Natural killer cell (primary cell): ENCODE measurements around the gene SERPINF2. TPM values are rescaled to one million over a fixed set of nuclear protein-coding genes. Genes with fewer than 3 reads are reported as not detected.

Experiments used
- ATAC-seq, 3 donors: fragments of 150-1000 bp in 2 of 3; fragments of 200-7000 bp in 1 of 3; cut with Tn5 transposase; 1 replicate in 1 of 3; 2 replicates in 2 of 3; pipeline ENCODE4 v1.10.0; 2021; ENCODE audit warnings: mild to moderate bottlenecking in 2 of 3, moderate library complexity in 2 of 3
- DNase-seq, 2 donors: peaks; one replicate each; pipeline versions ENCODE4 v3.0.0 to v3.0.0-alpha.2; 2013 to 2021; ENCODE audit warnings: mixed read lengths in 1 of 2
- H3K27ac ChIP-seq: one replicate; pipeline ENCODE4 v1.5.1; 2013; ENCODE audit warnings: mild to moderate bottlenecking, low read length
- H3K27me3 ChIP-seq: one replicate; pipeline ENCODE4 v1.6.1; 2013; ENCODE audit warnings: low read length; ENCODE audit not compliant: control insufficient read depth, insufficient read depth
- H3K36me3 ChIP-seq: one replicate; pipeline ENCODE4 v1.6.1; 2013; ENCODE audit warnings: low read length; ENCODE audit not compliant: control insufficient read depth, insufficient read depth
- H3K4me1 ChIP-seq: one replicate; pipeline ENCODE4 v1.6.1; 2013; ENCODE audit warnings: low read length; ENCODE audit not compliant: control insufficient read depth, insufficient read depth
- H3K4me3 ChIP-seq: one replicate; pipeline ENCODE4 v1.5.1; 2013; ENCODE audit warnings: low read length
- H3K9me3 ChIP-seq: one replicate; pipeline ENCODE4 v1.6.1; 2013; ENCODE audit warnings: low read length; ENCODE audit not compliant: control insufficient read depth, insufficient read depth
- H3K27ac Mint-ChIP-seq, 2 donors: one replicate each; pipeline ENCODE4 v1.8.0; 2022; ENCODE audit warnings: mild to moderate bottlenecking in 2 of 2, mixed read lengths in 2 of 2, moderate library complexity in 1 of 2
- H3K27me3 Mint-ChIP-seq, 2 donors: one replicate each; pipeline ENCODE4 v1.8.0; 2022; ENCODE audit warnings: low read depth in 2 of 2, mixed read lengths in 2 of 2
- H3K36me3 Mint-ChIP-seq: one replicate; pipeline ENCODE4 v1.8.0; 2022; ENCODE audit warnings: mixed read lengths
- H3K4me1 Mint-ChIP-seq, 2 donors: one replicate each; pipeline ENCODE4 v1.8.0; 2022; ENCODE audit warnings: mixed read lengths in 2 of 2
- H3K4me3 Mint-ChIP-seq: one replicate; pipeline ENCODE4 v1.8.0; 2022; ENCODE audit warnings: mild to moderate bottlenecking, moderate library complexity, mixed read lengths
- H3K9me3 Mint-ChIP-seq, 2 donors: one replicate each; pipeline ENCODE4 v1.8.0; 2022; ENCODE audit warnings: mixed read lengths in 2 of 2
- WGBS: methylation state at CpG from one replicate; pipeline ENCODE4 v1.1.7; 2013; ENCODE audit warnings: missing lambda C conversion rate; ENCODE audit not compliant: insufficient coverage; 5-methylcytosine and 5-hydroxymethylcytosine counted together
- intact Hi-C: fragments of 100-400 bp; cut with micrococcal nuclease; formaldehyde crosslinking; loops from one replicate; pipeline ENCODE4 v1.14.2; 2022
- total RNA-seq, 4 donors: library from RNA; stranded (reverse); fragments of 120-200 nt in 1 of 4; gene quantifications; one replicate each; pipeline versions ENCODE4 v1.2.3 to v1.2.4, GENCODE V29; 2013 to 2022
- TF ChIP-seq, protein P1 (sequence below): fragments of 200-600 bp; IDR thresholded peaks from one replicate; pipeline ENCODE4 v1.8.0; 2022; ENCODE audit warnings: antibody characterized with exemption

Gene SERPINF2
- total RNA-seq, 3 donors from 2014 or later (not counting 1 experiment from before 2014, with no cell fraction given): 0.47 to 0.84 (median 0.48) TPM

DNA sequence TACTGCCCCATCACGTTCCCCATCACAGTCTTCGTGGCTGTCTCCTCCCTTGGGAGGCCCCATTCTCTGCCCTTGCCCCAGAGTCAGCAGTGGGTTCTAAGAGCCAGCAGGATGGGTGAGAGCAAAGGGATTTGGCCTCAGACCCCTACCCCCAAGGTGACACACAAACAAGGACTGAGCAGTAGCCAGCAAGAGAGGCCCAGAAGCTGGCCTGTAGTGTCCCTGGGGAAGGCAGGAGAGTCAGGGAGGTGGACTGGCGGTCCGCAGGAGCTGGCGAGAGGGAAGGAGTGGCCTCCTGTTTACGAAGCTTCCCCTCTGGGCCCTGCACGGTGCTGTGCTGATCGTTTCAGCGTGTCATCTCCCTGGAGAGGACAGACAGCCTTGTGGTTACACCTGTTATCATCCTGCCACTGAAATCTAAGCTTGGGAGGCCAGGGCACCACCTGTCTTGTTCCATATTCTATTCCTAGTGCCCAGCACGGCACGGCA is 9.8 kb upstream of the SERPINF2 start:
- Mint-ChIP-seq H3K4me1 (peaks cover 8 to 26% of the 10 kb centered on the region in 2 donors), H3K27ac (no peak overlapping the region), H3K4me3 (no peak overlapping the region), H3K9me3 (no peaks in the 10 kb centered on the region), H3K27me3 (no peaks in the 10 kb centered on the region), H3K36me3 (no peaks in the 10 kb centered on the region)
- DNase-seq (no peak), ATAC-seq (no peak)
- Histone ChIP-seq H3K27ac (peak overlapping the region; percentile 9), H3K27me3 (no peaks in the 10 kb centered on the region), H3K9me3 (no peaks in the 10 kb centered on the region), H3K36me3 (peaks cover 40% of the 10 kb centered on the region), H3K4me1 (peaks cover 6% of the 10 kb centered on the region), H3K4me3 (no peak overlapping the region)
- 70% methylated on average over 11 of the region's 11 CpGs for WGBS
- TF ChIP-seq, protein P1, sequence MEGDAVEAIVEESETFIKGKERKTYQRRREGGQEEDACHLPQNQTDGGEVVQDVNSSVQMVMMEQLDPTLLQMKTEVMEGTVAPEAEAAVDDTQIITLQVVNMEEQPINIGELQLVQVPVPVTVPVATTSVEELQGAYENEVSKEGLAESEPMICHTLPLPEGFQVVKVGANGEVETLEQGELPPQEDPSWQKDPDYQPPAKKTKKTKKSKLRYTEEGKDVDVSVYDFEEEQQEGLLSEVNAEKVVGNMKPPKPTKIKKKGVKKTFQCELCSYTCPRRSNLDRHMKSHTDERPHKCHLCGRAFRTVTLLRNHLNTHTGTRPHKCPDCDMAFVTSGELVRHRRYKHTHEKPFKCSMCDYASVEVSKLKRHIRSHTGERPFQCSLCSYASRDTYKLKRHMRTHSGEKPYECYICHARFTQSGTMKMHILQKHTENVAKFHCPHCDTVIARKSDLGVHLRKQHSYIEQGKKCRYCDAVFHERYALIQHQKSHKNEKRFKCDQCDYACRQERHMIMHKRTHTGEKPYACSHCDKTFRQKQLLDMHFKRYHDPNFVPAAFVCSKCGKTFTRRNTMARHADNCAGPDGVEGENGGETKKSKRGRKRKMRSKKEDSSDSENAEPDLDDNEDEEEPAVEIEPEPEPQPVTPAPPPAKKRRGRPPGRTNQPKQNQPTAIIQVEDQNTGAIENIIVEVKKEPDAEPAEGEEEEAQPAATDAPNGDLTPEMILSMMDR: no peak
- intact Hi-C loops: no loop called here

DNA sequence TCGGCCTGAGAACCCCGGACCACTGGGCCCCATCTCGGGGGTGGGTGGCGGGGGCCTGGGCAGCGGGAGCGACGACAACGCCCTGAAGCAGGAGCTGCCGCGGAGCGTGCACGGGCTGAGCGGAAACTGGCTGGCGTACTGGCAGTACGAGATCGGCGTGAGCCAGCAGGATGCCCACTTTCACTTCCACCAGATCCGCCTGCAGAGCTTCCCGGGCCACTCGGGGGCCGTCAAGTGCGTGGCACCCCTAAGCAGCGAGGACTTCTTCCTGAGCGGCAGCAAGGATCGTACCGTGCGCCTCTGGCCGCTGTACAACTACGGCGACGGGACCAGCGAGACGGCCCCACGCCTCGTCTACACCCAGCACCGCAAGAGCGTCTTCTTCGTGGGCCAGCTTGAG is 8.9 kb upstream of the SERPINF2 start:
- H3K27me3 ChIP-seq: no peaks in the 10 kb centered on the region
- ATAC-seq (no peak), DNase-seq (no peak)
- TF ChIP-seq, protein P1: no peak
- H3K27me3 Mint-ChIP-seq: no peaks in the 10 kb centered on the region
- H3K27ac ChIP-seq: no peak overlapping the region
- H3K27ac Mint-ChIP-seq: no peak overlapping the region
- H3K9me3 Mint-ChIP-seq: no peaks in the 10 kb centered on the region
- H3K36me3 ChIP-seq: peaks cover 34% of the 10 kb centered on the region
- peaks cover 8 to 23% of the 10 kb centered on the region in 2 donors for H3K4me1 Mint-ChIP-seq
- no peaks in the 10 kb centered on the region for H3K36me3 Mint-ChIP-seq
- no peaks in the 10 kb centered on the region for H3K9me3 ChIP-seq
- intact Hi-C loops: no loop called here
- WGBS: 95% methylated on average over 38 of the region's 38 CpGs
- no peak overlapping the region for H3K4me3 Mint-ChIP-seq
- H3K4me3 ChIP-seq: no peak overlapping the region
- H3K4me1 ChIP-seq: no peaks in the 10 kb centered on the region

DNA sequence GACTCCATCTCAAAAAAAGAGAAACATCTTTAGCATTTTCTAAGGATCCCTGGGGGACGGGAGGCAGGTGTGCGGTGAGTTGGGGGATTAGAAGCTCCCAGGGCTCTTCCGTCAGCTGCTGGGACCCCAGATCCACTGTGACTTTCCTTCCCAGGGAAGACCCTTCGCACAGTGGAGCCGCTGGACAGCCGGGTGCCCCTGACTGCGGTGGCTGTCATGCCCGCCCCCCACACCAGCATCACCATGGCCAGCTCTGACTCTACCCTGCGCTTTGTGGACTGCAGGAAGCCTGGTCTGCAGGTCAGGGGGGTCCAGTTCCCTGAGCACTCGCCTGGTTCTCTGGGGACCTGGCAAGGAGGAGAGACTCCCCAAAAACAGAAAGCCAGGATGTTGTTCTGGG is 7.3 kb upstream of the SERPINF2 start:
- H3K36me3 ChIP-seq: peaks cover 33% of the 10 kb centered on the region

More for the DNA sequence above, 7.3 kb upstream of the SERPINF2 start:
- H3K27ac Mint-ChIP-seq: no peak overlapping the region
- H3K9me3 Mint-ChIP-seq: no peaks in the 10 kb centered on the region
- no peak overlapping the region for H3K27ac ChIP-seq
- WGBS: 96% methylated on average over 10 of the region's 10 CpGs
- intact Hi-C loops: no loop called here
- DNase-seq: no peak
- no peak overlapping the region for H3K4me3 ChIP-seq
- H3K27me3 ChIP-seq: no peaks in the 10 kb centered on the region
- H3K4me1 ChIP-seq: no peaks in the 10 kb centered on the region
- no peak for ATAC-seq
- no peaks in the 10 kb centered on the region for H3K9me3 ChIP-seq
- no peaks in the 10 kb centered on the region for H3K27me3 Mint-ChIP-seq
- H3K4me1 Mint-ChIP-seq: peaks cover 0 to 12% of the 10 kb centered on the region in 2 donors
- TF ChIP-seq, protein P1: no peak
- no peak overlapping the region for H3K4me3 Mint-ChIP-seq
- H3K36me3 Mint-ChIP-seq: no peaks in the 10 kb centered on the region
